HG03432 (cell line): ENCODE results near the gene PTPRK.

Experiments used
- ATAC-seq: cut with Tn5 transposase; IDR thresholded peaks from one replicate; pipeline ENCODE4 v1.9.1; 2021; ENCODE audit warnings: mild to moderate bottlenecking, moderate library complexity; ENCODE audit not compliant: unreplicated experiment

Gene PTPRK

GRCh38 chr6:128305228-128305627 lies 215.2 kb downstream of the PTPRK start:
- no peak for ATAC-seq

DNA sequence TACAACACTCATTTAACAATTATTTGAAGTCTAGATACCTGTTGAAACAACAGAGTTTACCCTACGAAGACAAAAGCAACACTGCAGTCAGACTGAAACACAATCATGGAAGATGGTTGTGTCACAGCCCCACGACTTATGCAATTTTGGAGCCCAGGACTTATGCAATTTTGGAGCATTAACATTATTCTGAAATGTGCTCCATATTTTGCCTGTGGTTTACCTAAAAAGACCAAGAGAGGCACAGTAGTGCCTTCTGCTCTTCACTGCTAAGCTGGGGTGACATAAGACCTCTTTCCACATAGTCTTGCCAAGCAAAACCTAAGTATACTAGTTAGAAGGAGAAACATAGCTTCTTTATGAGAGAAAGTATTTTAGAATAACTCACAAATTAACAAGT lies 216.5 kb downstream of the PTPRK start:
- ATAC-seq: no peak

- no peak for ATAC-seq
These were observed 217.5 kb downstream of the PTPRK start for GRCh38 chr6:128302942-128303341.

GRCh38 chr6:128295670-128296069 lies 224.7 kb downstream of the PTPRK start:
- ATAC-seq: no peak

- ATAC-seq: no peak
These were observed 230.2 kb downstream of the PTPRK start for GRCh38 chr6:128290221-128290620.

DNA sequence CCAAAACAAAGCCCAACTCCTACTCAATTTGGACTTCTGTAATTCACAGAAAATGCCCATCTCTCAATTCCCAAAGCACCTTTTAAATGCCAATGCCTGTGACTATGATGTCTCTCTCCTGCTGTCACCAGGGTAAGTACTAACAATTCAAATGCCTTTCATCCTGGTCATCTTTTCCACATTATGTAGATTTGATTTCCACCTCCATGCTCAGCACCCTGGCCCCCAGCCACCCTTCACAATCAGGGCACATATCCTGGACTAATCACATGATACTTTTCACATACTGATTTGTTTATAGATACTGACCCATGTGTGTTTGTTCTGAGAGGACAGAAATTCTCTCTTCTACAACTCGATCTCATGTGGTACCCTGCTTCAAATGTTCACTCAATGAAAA lies 236.3 kb downstream of the PTPRK start:
- no peak for ATAC-seq

DNA sequence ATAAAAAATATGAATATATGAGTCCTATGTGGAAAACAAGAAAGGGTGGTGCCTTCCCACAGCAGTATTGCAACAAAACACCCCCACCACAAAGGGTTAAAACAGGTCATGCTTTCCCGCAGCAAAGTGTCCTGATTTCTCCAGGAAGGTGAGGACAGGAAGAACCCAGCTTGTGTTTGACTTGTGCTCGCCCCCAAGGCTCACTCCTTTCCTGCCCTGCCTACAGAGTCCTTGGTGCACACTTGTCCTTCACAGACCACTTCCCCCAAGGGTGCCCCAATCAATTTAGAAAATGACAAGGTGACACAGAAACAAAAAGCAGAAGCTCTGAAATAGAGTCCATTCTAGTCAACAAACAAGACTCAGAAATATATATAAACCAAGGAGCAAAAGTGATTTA lies 237.4 kb downstream of the PTPRK start:
- ATAC-seq: no peak

DNA sequence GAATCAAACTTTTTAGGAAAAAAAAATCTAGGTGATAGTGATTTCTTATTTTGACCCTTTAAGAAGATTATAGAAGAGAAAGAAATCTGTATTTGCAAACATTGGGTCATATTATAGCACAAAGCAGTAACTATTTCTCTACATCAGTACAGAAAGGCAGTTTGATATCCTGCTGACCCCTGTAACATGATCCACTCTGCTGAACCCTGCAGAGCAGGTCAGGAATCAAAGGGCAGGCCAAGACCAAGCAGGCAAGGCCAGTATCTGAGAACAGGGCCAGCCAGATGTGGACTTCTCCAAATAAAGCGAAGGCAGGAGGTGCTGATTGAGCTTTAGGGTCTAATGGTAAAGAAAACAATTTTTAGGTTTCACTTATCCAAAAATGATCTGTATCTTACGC lies 239.4 kb downstream of the PTPRK start:
- no peak for ATAC-seq

GRCh38 chr6:128280066-128280465 lies 240.3 kb downstream of the PTPRK start:
- ATAC-seq: no peak

DNA sequence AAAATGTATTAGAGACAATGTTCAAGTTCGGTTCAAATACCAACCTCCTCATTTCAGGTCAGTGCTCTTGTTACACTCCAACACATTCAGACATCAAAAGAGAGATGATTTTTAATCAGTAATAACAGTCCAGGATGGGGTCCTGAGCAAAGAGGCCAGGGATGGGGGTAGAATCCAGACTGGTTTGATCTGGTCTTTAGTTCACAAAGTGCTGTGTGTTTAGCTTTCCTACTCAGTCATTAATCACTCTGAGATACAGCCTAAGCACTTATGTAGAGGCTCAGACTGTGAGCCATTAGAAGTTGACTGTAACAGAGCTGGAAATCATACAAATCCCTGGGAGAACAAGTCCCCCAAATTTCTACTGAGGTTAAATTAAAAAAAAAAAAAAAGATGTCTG lies 241.6 kb downstream of the PTPRK start:
- no peak for ATAC-seq

DNA sequence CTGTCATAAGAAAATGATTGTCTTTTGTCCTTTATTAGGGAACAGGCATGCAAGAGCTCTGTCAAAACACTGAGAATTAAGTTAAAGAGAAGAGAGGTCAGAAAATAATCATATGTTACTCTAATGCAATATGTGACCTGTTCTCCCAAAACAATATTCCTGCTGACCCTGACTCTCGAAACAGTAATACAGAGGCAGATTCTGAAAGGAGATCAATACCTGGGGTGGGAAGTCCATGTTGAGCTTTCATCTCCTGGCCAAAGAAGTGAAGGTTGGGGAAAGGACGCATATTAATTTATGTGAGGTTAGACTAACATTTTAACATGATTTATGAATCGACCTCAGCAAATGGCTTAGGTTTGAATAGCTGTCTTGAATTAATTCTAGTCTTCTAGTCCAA lies 243.0 kb downstream of the PTPRK start:
- no peak for ATAC-seq

DNA sequence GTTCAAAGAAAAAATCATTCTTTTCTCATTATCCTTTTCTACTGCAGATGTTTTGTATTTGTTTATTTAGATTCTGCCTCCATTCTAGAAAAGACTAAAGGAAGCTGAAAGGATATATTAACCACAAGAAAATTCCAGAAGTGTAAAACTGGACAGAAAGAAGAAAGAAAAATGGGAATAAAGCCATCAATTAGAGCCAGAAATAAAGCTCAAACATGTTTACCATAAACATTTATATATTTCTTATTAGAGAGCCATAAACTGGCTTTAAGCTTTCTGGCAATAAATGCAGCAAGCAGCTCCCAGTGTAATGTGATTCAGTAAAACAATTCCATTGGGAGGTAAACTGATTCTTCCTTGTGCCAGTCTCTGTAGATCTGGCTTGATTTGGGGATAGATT lies 244.1 kb downstream of the PTPRK start:
- no peak for ATAC-seq

DNA sequence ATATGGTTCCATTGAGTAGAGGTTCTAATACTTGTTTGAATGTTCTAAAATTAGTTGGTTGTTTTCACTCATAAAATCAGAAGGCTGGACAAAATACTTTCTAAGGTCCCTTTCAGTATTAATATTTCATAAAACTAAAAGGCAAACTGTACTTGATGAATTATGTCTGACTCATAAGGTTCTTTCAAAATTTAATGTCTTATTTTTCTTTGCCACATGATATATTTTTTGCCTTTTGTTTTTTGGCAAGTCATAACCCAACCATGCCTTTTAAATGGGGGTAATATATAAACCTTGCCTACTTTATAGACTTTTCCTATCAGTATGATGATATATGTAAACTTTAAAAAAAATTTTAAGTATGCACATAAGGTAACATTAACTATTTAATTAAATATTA lies 244.7 kb downstream of the PTPRK start:
- ATAC-seq: no peak

GRCh38 chr6:128275030-128275429 lies 245.4 kb downstream of the PTPRK start:
- no peak for ATAC-seq

GRCh38 chr6:128271527-128271926 lies 248.9 kb downstream of the PTPRK start:
- ATAC-seq: no peak

GRCh38 chr6:128271011-128271410 lies 249.4 kb downstream of the PTPRK start:
- no peak for ATAC-seq

GRCh38 chr6:128266946-128267345 lies 253.5 kb downstream of the PTPRK start:
- no peak for ATAC-seq

DNA sequence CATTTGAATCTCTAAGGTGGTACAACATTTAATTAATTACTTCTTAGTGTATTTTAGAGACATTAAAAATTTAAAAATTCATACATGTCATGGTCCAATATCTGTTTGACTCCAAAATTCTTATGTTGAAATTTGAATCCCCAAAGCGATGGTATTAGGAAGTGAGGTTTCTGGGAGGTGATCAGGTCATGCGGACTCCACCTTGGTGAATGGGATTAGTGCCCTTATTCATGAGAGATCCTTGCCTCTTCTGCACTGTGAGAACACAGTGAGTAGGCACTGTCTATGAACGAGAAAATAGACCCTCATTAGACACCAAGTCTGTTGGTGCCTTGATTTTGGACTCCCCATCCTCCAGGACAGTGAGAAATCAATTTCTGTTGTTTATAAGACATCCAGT lies 254.7 kb downstream of the PTPRK start:
- ATAC-seq: no peak

DNA sequence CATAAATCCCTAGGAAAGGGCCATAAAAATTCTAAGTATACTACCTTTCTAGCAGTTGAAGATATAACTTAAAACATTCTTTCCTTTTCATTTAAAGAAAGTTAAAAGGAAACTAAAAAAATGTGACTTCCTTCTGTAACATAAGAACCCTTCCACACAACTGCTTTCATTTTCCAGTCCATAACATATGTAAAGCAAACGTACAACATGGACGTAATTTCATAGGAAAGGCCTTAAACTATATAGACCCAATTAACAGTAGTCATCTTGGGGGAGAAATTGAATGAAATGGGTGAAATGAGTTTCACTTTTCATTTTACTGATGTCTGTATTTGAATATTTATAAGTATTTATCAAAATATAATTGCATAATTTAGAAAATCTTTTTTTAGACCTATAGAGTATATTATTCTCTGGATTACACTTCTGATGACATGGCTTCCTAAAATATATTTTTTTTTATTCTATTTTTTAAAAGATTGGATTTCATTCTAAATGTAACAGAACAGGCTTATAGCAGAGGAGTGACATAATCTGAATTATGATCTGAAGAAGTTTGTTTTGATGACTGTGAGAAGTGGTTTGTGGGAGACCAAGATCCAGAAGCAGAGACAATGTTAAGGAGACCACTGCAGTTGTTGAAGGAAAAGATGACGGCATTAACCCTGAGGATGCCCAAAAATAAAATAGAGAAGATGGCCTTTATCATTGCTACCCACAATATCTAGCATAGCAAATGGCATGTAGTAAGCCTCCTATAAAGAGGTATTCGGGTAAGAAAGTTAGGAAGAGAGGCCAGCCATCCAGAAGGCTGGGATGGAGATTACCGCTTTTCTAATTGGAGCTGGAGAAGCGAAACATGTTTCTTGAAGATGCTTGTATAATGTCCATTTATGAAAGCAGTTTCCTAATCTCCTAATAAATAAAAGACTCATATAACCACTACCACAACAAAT lies 260.4 kb downstream of the PTPRK start:
- peak; percentile 46 for ATAC-seq

- peak; percentile 96 for ATAC-seq
These were observed 261.2 kb downstream of the PTPRK start for GRCh38 chr6:128259029-128259724.

DNA sequence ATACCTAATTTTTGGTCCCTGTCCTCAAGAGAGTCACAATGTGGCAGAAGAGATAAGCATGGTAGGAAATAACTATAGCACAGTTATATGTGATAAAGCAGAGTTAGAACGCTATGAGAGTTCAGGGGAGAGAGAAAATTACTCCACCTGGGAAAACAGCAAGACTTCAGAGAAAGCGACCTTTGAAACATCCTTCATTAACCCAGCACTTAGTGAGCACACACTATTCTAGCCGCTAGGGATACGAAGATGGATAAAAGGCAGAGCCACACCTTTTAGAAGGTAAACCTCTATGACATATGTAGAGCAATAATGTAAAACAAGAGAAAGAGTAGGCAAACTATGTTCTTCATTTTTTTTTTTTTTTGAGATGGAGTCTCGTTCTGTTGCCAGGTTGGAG lies 264.3 kb downstream of the PTPRK start:
- no peak for ATAC-seq
